HG02623 (cell line): Measurements from ENCODE around the gene ASPHD2.

Source experiments
- ATAC-seq: cut with Tn5 transposase; IDR thresholded peaks from one replicate; pipeline ENCODE4 v1.9.1; 2021; ENCODE audit warnings: moderate library complexity; ENCODE audit not compliant: unreplicated experiment

Gene ASPHD2

GRCh38 chr22:26445577-26446275 lies 16.7 kb downstream of the ASPHD2 start:
- ATAC-seq = no peak

- no peak for ATAC-seq
Observed at GRCh38 chr22:26446808-26447515, 17.9 kb downstream of the ASPHD2 start.

GRCh38 chr22:26447584-26448329 lies 18.7 kb downstream of the ASPHD2 start:
- ATAC-seq = no peak

- no peak for ATAC-seq
Observed at GRCh38 chr22:26448334-26448733, 19.3 kb downstream of the ASPHD2 start.

- ATAC-seq = no peak
Observed at GRCh38 chr22:26448941-26449340, 19.9 kb downstream of the ASPHD2 start.

GRCh38 chr22:26450453-26451185 lies 21.6 kb downstream of the ASPHD2 start:
- no peak for ATAC-seq

GRCh38 chr22:26452236-26453016 lies 23.4 kb downstream of the ASPHD2 start:
- ATAC-seq = no peak

GRCh38 chr22:26453216-26453615 lies 24.2 kb downstream of the ASPHD2 start:
- no peak for ATAC-seq

GRCh38 chr22:26453812-26454500 lies 24.9 kb downstream of the ASPHD2 start:
- no peak for ATAC-seq

GRCh38 chr22:26457661-26458272 lies 28.7 kb downstream of the ASPHD2 start:
- no peak for ATAC-seq

GRCh38 chr22:26460202-26460601 lies 31.1 kb downstream of the ASPHD2 start:
- no peak for ATAC-seq

GRCh38 chr22:26461188-26461810 lies 32.2 kb downstream of the ASPHD2 start:
- no peak for ATAC-seq

- ATAC-seq = no peak
Observed at GRCh38 chr22:26462051-26462450, 33.0 kb downstream of the ASPHD2 start.

- ATAC-seq = no peak
Observed at GRCh38 chr22:26462641-26463040, 33.6 kb downstream of the ASPHD2 start.

GRCh38 chr22:26463101-26463661 lies 34.1 kb downstream of the ASPHD2 start:
- ATAC-seq = no peak

GRCh38 chr22:26463688-26464087 lies 34.6 kb downstream of the ASPHD2 start:
- ATAC-seq = no peak

- no peak for ATAC-seq
Observed at GRCh38 chr22:26464312-26464711, 35.3 kb downstream of the ASPHD2 start.

- no peak for ATAC-seq
Observed at GRCh38 chr22:26466196-26466595, 37.1 kb downstream of the ASPHD2 start.

- ATAC-seq = no peak
Observed at GRCh38 chr22:26470807-26471206, 41.7 kb downstream of the ASPHD2 start.
